Ammon's horn (tissue), 1 donor: ENCODE data around the gene POLR2J3.
"Not testable (repeated sequence)": the region's sequence is repeated elsewhere in the genome, so short reads cannot be mapped to it uniquely, and the experiment has no call there.

ENCODE experiments used
- DNase-seq: peaks from one replicate; pipeline ENCODE4 v3.0.0-alpha.2; 2016; ENCODE audit warnings: low spot score

POLR2J3 gene

DNA sequence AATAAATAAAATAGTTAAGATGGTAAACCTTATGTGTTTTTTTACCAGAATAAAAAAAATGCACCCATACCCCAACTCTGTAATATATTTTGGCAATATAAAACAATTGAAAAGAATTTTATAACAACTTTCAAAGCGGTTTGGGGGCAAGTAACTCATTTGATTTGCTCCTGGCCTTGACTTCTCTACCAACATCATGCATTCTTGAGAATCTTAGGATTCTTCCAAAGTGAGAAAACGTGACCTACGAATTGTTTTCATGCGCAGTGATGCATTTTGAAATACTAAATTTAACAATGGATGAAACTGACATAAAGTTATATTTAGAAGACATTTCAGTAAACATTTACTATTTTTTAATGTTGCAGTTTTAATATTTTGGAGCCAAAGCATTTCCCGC is 51.6 kb downstream of the POLR2J3 start:
- not testable (repeated sequence) for DNase-seq

DNA sequence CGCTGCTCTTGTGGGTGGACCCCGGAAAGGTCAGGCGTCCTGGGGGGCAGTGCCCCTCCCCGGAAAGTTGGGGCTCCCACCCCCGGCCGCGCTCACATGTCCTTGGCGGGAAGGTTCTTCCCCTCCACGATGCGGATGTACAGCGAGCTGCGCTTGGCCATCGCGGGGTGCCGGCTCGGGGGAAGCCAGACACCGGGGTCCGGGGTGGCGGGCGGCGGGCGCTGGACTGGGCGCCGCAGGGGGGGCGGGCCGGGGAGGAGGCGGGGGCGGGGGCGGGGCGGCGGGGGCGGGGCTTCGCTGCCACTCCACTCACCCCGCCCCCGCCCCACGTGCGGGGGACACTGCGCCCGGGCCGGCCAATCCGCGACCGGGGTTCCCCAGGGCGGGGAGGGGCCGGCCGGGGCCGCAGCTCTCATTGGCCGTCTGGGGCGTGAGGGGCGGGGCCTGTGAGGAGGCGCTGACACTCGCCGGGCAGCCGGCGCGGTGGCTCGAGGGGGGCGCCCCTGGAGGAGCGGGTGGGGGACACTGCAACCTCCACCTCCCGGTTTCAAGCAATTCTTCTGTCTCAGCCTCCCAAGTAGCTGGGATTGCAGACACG is 54.7 kb downstream of the POLR2J3 start, which contains the start of gene RASA4B:
Gene RASA4B (minus strand): TSS at position 228 of the 598 bp plus-strand sequence. CDS start 67 bp downstream, at position 161.
- not testable (repeated sequence) for DNase-seq
